Type B pancreatic cell (in vitro differentiated cells): Measurements from ENCODE around the gene LTBP4. TPM values are rescaled to one million over a fixed set of nuclear protein-coding genes. Genes with fewer than 3 reads are reported as not detected.

Source experiments
- DNase-seq: peaks from one replicate; pipeline ENCODE4 v3.0.0; 2021; ENCODE audit warnings: mixed read lengths; ENCODE audit not compliant: unreplicated experiment; ENCODE audit errors: extremely low spot score
- H3K27ac Mint-ChIP-seq: 2 replicates; pipeline ENCODE4 v1.8.0; 2021; ENCODE audit warnings: mild to moderate bottlenecking, mixed read lengths
- H3K27me3 Mint-ChIP-seq: 2 replicates; pipeline ENCODE4 v1.8.0; 2021; ENCODE audit warnings: mixed read lengths
- H3K36me3 Mint-ChIP-seq: 2 replicates; pipeline ENCODE4 v1.8.0; 2021; ENCODE audit warnings: mixed read lengths
- H3K4me1 Mint-ChIP-seq: one replicate; pipeline ENCODE4 v1.8.0; 2021; ENCODE audit warnings: mixed read lengths; ENCODE audit not compliant: unreplicated experiment
- H3K4me3 Mint-ChIP-seq: 2 replicates; pipeline ENCODE4 v1.8.0; 2021; ENCODE audit warnings: mild to moderate bottlenecking, mixed read lengths
- H3K9me3 Mint-ChIP-seq: 2 replicates; pipeline ENCODE4 v1.8.0; 2021; ENCODE audit warnings: mixed read lengths
- long read RNA-seq: library from polyadenylated mRNA; unstranded; transcript quantifications from one replicate; pipeline ENCODE4 v2.0.0, GENCODE V29; 2020
- total RNA-seq: library from RNA; stranded (reverse); gene quantifications from 2 replicates; pipeline ENCODE4 v1.2.1, GENCODE V29; 2021; ENCODE audit warnings: low replicate concordance
- TF ChIP-seq, protein P1 (sequence below): fragments of 200-600 bp; sonication (generic); conservative IDR thresholded peaks from 2 replicates; pipeline ENCODE4 v1.5.0; 2021; ENCODE audit warnings: antibody characterized with exemption, mild to moderate bottlenecking

Gene LTBP4
- 31.8 and 145 TPM in 2 replicates for total RNA-seq
- long read RNA-seq, result 0 reads

DNA sequence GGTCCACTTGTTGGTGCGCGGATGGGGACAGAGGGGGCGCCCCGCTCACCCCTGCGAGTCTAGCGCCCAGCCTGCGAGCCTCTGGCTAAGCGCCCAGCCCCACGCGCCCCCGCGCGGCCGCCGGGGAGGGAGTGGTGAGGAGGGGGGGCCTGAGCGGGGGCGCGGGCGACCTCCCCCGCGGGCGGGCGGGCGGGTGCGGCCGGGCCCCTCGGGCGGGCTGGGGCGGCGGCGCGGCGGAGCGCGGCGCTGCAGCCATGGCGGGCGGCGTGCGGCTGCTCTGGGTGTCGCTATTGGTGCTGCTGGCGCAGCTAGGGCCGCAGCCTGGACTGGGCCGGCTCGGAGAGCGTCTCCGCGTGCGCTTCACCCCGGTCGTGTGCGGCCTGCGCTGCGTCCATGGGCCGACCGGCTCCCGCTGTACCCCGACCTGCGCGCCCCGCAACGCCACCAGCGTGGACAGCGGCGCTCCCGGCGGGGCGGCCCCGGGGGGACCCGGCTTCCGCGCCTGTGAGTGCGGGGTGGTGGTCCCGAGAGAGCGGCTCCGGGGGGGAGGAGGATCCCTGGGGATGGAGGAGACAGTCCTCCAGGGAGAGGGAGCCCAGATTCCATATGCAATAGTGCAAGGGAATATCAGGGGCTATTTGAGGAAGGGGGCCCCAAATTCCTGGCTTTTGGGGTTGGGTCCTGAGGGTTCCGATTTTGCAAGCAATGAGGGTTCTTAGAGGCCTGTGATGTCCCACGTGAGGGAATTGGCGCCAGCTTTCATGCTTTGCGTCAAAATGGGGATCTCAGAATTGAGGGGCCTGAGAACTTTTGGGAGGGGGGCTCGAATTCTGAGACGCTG lies at the start of gene LTBP4:
Gene LTBP4, plus strand, starts transcription at position 236 of the 841 bp plus-strand sequence. Its CDS starts 19 bp downstream, at position 255.
- no peak within 1 kb of the TSS for H3K27ac Mint-ChIP-seq
- no peak for DNase-seq
- peak within 1 kb of the TSS; percentile 82 for H3K4me3 Mint-ChIP-seq
- TF ChIP-seq, protein P1, sequence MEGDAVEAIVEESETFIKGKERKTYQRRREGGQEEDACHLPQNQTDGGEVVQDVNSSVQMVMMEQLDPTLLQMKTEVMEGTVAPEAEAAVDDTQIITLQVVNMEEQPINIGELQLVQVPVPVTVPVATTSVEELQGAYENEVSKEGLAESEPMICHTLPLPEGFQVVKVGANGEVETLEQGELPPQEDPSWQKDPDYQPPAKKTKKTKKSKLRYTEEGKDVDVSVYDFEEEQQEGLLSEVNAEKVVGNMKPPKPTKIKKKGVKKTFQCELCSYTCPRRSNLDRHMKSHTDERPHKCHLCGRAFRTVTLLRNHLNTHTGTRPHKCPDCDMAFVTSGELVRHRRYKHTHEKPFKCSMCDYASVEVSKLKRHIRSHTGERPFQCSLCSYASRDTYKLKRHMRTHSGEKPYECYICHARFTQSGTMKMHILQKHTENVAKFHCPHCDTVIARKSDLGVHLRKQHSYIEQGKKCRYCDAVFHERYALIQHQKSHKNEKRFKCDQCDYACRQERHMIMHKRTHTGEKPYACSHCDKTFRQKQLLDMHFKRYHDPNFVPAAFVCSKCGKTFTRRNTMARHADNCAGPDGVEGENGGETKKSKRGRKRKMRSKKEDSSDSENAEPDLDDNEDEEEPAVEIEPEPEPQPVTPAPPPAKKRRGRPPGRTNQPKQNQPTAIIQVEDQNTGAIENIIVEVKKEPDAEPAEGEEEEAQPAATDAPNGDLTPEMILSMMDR, result peak; percentile 14
- no peaks in the 10 kb centered on the region for H3K36me3 Mint-ChIP-seq
- H3K27me3 Mint-ChIP-seq, result peaks cover 58% of the 10 kb centered on the region
- peaks cover 39% of the 10 kb centered on the region for H3K4me1 Mint-ChIP-seq
- H3K9me3 Mint-ChIP-seq, result peaks cover 4% of the 10 kb centered on the region

- TF ChIP-seq, protein P1, result no peak
- Mint-ChIP-seq H3K9me3 (no peaks in the 10 kb centered on the region), H3K4me1 (no peaks in the 10 kb centered on the region)
Measured at GRCh38 chr19:40552848-40553247, 48.3 kb upstream of the LTBP4 start.

DNA sequence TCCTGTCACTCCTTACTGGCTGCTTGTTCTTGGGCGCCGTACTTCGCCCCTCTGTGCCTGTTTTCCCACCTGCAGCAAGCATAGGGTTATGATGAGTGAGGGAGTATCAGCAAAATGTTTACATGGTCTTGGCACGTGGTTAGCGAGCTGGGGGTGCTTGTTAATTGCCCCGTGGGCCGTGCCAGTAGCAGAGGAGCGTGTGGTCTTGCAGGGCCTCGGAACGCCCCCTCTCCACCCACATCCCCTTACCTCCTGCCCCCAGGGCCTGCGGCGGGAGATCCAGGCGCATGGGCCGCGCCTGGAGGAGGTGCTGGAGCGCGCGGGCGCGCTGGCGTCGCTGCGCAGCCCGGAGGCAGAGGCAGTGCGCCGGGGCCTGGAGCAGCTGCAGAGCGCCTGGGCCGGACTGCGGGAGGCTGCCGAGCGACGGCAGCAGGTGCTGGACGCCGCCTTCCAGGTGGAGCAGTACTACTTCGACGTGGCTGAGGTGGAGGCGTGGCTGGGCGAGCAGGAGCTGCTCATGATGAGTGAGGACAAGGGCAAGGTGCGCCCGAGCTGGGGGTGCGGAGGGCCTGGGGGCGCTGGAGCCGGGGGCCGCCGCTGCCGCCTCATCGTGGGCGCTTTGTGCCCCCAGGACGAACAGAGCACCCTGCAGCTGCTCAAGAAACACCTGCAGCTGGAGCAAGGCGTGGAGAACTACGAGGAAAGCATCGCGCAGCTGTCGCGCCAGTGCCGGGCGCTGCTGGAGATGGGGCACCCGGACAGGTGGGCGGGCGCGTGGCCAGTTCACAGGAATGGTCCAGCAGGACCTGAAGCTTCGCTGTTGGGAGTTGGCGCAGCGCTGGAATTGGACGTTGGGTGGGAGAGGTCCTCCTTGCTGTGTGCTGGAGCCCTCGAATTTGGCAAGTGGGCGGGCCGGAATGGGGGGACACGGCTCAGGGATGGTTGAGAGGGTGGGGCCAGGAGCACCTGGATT lies 47.0 kb upstream of the LTBP4 start:
- Mint-ChIP-seq H3K36me3 (no peaks in the 10 kb centered on the region), H3K4me1 (no peaks in the 10 kb centered on the region), H3K27ac (no peak overlapping the region), H3K27me3 (peaks cover 84% of the 10 kb centered on the region), H3K4me3 (no peak overlapping the region), H3K9me3 (no peaks in the 10 kb centered on the region)
- no peak for DNase-seq
- TF ChIP-seq, protein P1, result no peak

More at GRCh38 chr19:40552848-40553247, 48.3 kb upstream of the LTBP4 start:
- Mint-ChIP-seq H3K27ac (no peak overlapping the region), H3K36me3 (no peaks in the 10 kb centered on the region), H3K4me3 (no peak overlapping the region), H3K27me3 (peaks cover 84% of the 10 kb centered on the region)
- no peak for DNase-seq

- no peaks in the 10 kb centered on the region for H3K4me1 Mint-ChIP-seq
- H3K27ac Mint-ChIP-seq, result no peak overlapping the region
- H3K4me3 Mint-ChIP-seq, result no peak overlapping the region
- no peaks in the 10 kb centered on the region for H3K9me3 Mint-ChIP-seq
- H3K27me3 Mint-ChIP-seq, result peaks cover 80% of the 10 kb centered on the region
- TF ChIP-seq, protein P1, result no peak
- no peaks in the 10 kb centered on the region for H3K36me3 Mint-ChIP-seq
- DNase-seq, result no peak
Measured at GRCh38 chr19:40555978-40556689, 45.0 kb upstream of the LTBP4 start.

DNA sequence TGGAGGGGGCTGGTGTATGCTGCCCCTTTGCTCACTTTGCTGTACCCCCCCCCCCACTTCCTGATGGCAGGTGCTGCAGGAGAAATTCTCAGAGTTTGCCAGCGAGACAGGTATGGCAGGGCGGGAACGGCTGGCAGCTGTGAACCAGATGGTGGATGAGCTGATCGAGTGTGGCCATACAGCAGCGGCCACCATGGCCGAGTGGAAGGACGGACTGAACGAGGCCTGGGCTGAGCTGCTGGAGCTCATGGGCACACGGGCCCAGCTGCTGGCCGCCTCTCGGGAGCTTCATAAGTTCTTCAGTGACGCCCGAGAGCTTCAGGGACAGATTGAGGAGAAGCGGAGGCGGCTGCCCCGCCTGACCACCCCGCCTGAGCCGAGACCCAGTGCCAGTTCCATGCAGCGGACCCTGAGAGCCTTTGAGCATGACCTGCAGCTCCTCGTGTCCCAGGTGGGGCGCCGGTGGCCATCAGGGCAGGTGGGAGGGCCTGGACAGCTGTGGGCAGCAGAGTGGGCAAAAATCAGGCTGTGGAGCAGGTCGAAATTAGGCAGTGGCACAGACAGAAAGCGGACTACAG lies 44.1 kb upstream of the LTBP4 start:
- DNase-seq, result no peak
- TF ChIP-seq, protein P1, result no peak
- H3K4me3 Mint-ChIP-seq, result no peak overlapping the region
- no peaks in the 10 kb centered on the region for H3K36me3 Mint-ChIP-seq
- no peaks in the 10 kb centered on the region for H3K4me1 Mint-ChIP-seq
- peaks cover 84% of the 10 kb centered on the region for H3K27me3 Mint-ChIP-seq
- no peak overlapping the region for H3K27ac Mint-ChIP-seq
- H3K9me3 Mint-ChIP-seq, result no peaks in the 10 kb centered on the region
